Measurements from ENCODE around the gene CELSR1.
"Not testable (repeated sequence)": the region's sequence is repeated elsewhere in the genome, so short reads cannot be mapped to it uniquely, and the experiment has no call there.

Gene CELSR1

GRCh38 chr22:46482056-46482675 lies 55.3 kb downstream of the CELSR1 start:
- DNase-seq (ENCODE audit: low read depth), result no peak

GRCh38 chr22:46481386-46481785 lies 56.0 kb downstream of the CELSR1 start:
- no peak for DNase-seq (ENCODE audit: low read depth)

GRCh38 chr22:46480396-46480795 lies 57.0 kb downstream of the CELSR1 start:
- DNase-seq (ENCODE audit: low read depth), result no peak

GRCh38 chr22:46479046-46479445 lies 58.4 kb downstream of the CELSR1 start:
- DNase-seq (ENCODE audit: low read depth), result no peak

- no peak for DNase-seq (ENCODE audit: low read depth)
Measured at GRCh38 chr22:46478083-46478551, 59.3 kb downstream of the CELSR1 start.

GRCh38 chr22:46476547-46476941 lies 60.9 kb downstream of the CELSR1 start:
- no peak for DNase-seq (ENCODE audit: low read depth)

GRCh38 chr22:46473896-46474557 lies 63.4 kb downstream of the CELSR1 start:
- DNase-seq (ENCODE audit: low read depth), result no peak

GRCh38 chr22:46473021-46473779 lies 64.2 kb downstream of the CELSR1 start:
- DNase-seq (ENCODE audit: low read depth), result no peak

GRCh38 chr22:46472722-46473016 lies 64.8 kb downstream of the CELSR1 start:
- DNase-seq (ENCODE audit: low read depth), result no peak

GRCh38 chr22:46471901-46472721 lies 65.3 kb downstream of the CELSR1 start:
- DNase-seq (ENCODE audit: low read depth), result no peak

- DNase-seq (ENCODE audit: low read depth), result not testable (repeated sequence)
Measured at GRCh38 chr22:46471330-46471729, 66.1 kb downstream of the CELSR1 start.

GRCh38 chr22:46469711-46470110 lies 67.7 kb downstream of the CELSR1 start:
- DNase-seq (ENCODE audit: low read depth), result no peak

GRCh38 chr22:46467006-46467405 lies 70.4 kb downstream of the CELSR1 start:
- no peak for DNase-seq (ENCODE audit: low read depth)

GRCh38 chr22:46466255-46466676 lies 71.2 kb downstream of the CELSR1 start:
- no peak for DNase-seq (ENCODE audit: low read depth)

GRCh38 chr22:46465793-46466192 lies 71.6 kb downstream of the CELSR1 start:
- no peak for DNase-seq (ENCODE audit: low read depth)

GRCh38 chr22:46465345-46465720 lies 72.1 kb downstream of the CELSR1 start:
- DNase-seq (ENCODE audit: low read depth), result no peak

GRCh38 chr22:46464701-46465344 lies 72.6 kb downstream of the CELSR1 start:
- DNase-seq (ENCODE audit: low read depth), result no peak

- no peak for DNase-seq (ENCODE audit: low read depth)
Measured at GRCh38 chr22:46464296-46464695, 73.1 kb downstream of the CELSR1 start.

- DNase-seq (ENCODE audit: low read depth), result no peak
Measured at GRCh38 chr22:46463435-46464227, 73.8 kb downstream of the CELSR1 start.

- DNase-seq (ENCODE audit: low read depth), result no peak
Measured at GRCh38 chr22:46462726-46463371, 74.6 kb downstream of the CELSR1 start.
